ENCODE measurements around the gene ZNF326. TPM values are rescaled to one million over a fixed set of nuclear protein-coding genes. Genes with fewer than 3 reads are reported as not detected.
A peak's percentile ranks its signal among the peaks of the same experiment; 100 is the strongest.

The ZNF326 gene
- total and polyA plus RNA-seq, 10 of the 15 experiments (the other 5 are each of a cell fraction or from before 2014, with no cell fraction given), result 7.1 to 29.4 (median 21.9) TPM

GRCh38 chr1:89966656-89967055, 28.3 kb upstream of the ZNF326 start:
- SMC1A ChIA-PET (ENCODE audit: uncharacterized antibody, unreplicated experiment), result interaction anchor here (0.8 to 1.9 kb wide), 2 partner anchors 9 to 15 kb away, joined by 3 to 6 read pairs; no protein-coding TSS in a partner anchor
- Histone ChIP-seq H3K4me3 (no peak overlapping the region), H3K36me3 (ENCODE audit: control insufficient read depth in 2 of 2, insufficient read depth in 2 of 2, low read length in 1 of 2) (no peaks in the 10 kb centered on the region), H4K20me1 (ENCODE audit: control insufficient read depth, insufficient read depth) (no peaks in the 10 kb centered on the region), H3K4me1 (ENCODE audit: control insufficient read depth, insufficient read depth, low read length) (peaks cover 10% of the 10 kb centered on the region; the same call in 1 of the 2 replicates), H3K9ac (ENCODE audit: control insufficient read depth, insufficient read depth, low read length) (no peak overlapping the region), H3K79me2 (ENCODE audit: control insufficient read depth, insufficient read depth, low read length) (no peaks in the 10 kb centered on the region), H2AFZ (ENCODE audit: control insufficient read depth, low read depth, low read length) (peak overlapping the region; percentile 57), H3K27me3 (replicated peaks in 1 of 2; ENCODE audit: control insufficient read depth in 2 of 2, insufficient read depth in 2 of 2, low read length in 1 of 2) (no peaks in the 10 kb centered on the region), H3K9me3 (replicated peaks; ENCODE audit: control insufficient read depth, insufficient read depth, low read length) (no peaks in the 10 kb centered on the region), H3K4me2 (ENCODE audit: control insufficient read depth, insufficient read depth) (peak overlapping the region; percentile 52; the same call in 1 of the 2 replicates), H3K27ac (ENCODE audit: control insufficient read depth, insufficient read depth) (no peak overlapping the region)
- 6% methylated on average over 5 of the region's 5 CpGs for WGBS (ENCODE audit: insufficient coverage, insufficient replicate concordance, low lambda C conversion rate, missing lambda C conversion rate)
- in situ Hi-C loops (cut with MboI) (no loop called here), intact Hi-C loops (cut with micrococcal nuclease; ENCODE audit: unreplicated experiment) (no loop called here)
- DNase-seq (ENCODE audit: low read depth, low spot score) (no peak), FAIRE-seq (no peak), ATAC-seq (peak; percentile 57)
- CTCF ChIA-PET, result interaction anchor here (0.7 to 1.4 kb wide), 3 partner anchors 9 to 21 kb away, joined by 3 to 7 read pairs (median 4); no protein-coding TSS in a partner anchor
- TF ChIP-seq BCL3 (IDR thresholded peaks at IDR 0.05; ENCODE audit: borderline replicate concordance, insufficient read depth, low read depth, low read length, poor library complexity, severe bottlenecking) (no peak), SMARCA5 (IDR thresholded peaks at IDR 0.05) (no peak), JUND (IDR thresholded peaks at IDR 0.05; ENCODE audit: low read depth, low read length) (no peak), PAX8 (IDR thresholded peaks at IDR 0.05) (no peak), HDAC2 (IDR thresholded peaks at IDR 0.05) (no peak), NBN (IDR thresholded peaks at IDR 0.05) (no peak), FOS (IDR thresholded peaks at IDR 0.05; ENCODE audit: borderline replicate concordance, extremely low read depth, insufficient read length) (no peak), ESRRA (IDR thresholded peaks at IDR 0.05; ENCODE audit: low read length) (no peak), CBFB (IDR thresholded peaks at IDR 0.05; ENCODE audit: low read depth) (no peak), IRF4 (IDR thresholded peaks at IDR 0.05; ENCODE audit: low read depth, low read length) (no peak), TAF1 (IDR thresholded peaks at IDR 0.05; ENCODE audit: borderline replicate concordance, low read depth, low read length) (no peak), MTA2 (IDR thresholded peaks at IDR 0.05; ENCODE audit: low read depth) (no peak), POLR2AphosphoS2 (IDR thresholded peaks at IDR 0.05; ENCODE audit: low read depth, low read length) (no peak), HSF1 (IDR thresholded peaks at IDR 0.05; ENCODE audit: low read depth, low read length) (no peak)
- TF ChIP-seq, protein P1, sequence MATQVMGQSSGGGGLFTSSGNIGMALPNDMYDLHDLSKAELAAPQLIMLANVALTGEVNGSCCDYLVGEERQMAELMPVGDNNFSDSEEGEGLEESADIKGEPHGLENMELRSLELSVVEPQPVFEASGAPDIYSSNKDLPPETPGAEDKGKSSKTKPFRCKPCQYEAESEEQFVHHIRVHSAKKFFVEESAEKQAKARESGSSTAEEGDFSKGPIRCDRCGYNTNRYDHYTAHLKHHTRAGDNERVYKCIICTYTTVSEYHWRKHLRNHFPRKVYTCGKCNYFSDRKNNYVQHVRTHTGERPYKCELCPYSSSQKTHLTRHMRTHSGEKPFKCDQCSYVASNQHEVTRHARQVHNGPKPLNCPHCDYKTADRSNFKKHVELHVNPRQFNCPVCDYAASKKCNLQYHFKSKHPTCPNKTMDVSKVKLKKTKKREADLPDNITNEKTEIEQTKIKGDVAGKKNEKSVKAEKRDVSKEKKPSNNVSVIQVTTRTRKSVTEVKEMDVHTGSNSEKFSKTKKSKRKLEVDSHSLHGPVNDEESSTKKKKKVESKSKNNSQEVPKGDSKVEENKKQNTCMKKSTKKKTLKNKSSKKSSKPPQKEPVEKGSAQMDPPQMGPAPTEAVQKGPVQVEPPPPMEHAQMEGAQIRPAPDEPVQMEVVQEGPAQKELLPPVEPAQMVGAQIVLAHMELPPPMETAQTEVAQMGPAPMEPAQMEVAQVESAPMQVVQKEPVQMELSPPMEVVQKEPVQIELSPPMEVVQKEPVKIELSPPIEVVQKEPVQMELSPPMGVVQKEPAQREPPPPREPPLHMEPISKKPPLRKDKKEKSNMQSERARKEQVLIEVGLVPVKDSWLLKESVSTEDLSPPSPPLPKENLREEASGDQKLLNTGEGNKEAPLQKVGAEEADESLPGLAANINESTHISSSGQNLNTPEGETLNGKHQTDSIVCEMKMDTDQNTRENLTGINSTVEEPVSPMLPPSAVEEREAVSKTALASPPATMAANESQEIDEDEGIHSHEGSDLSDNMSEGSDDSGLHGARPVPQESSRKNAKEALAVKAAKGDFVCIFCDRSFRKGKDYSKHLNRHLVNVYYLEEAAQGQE (IDR thresholded peaks at IDR 0.05; ENCODE audit: low read depth, low read length), result no peak
- TF ChIP-seq, protein P2, sequence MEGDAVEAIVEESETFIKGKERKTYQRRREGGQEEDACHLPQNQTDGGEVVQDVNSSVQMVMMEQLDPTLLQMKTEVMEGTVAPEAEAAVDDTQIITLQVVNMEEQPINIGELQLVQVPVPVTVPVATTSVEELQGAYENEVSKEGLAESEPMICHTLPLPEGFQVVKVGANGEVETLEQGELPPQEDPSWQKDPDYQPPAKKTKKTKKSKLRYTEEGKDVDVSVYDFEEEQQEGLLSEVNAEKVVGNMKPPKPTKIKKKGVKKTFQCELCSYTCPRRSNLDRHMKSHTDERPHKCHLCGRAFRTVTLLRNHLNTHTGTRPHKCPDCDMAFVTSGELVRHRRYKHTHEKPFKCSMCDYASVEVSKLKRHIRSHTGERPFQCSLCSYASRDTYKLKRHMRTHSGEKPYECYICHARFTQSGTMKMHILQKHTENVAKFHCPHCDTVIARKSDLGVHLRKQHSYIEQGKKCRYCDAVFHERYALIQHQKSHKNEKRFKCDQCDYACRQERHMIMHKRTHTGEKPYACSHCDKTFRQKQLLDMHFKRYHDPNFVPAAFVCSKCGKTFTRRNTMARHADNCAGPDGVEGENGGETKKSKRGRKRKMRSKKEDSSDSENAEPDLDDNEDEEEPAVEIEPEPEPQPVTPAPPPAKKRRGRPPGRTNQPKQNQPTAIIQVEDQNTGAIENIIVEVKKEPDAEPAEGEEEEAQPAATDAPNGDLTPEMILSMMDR (IDR thresholded peaks at IDR 0.05 in 2 of 3, conservative IDR thresholded peaks at IDR 0.05 in 1 of 3; ENCODE audit: control insufficient read depth in 2 of 3, extremely low read depth in 1 of 3, insufficient read depth in 1 of 3, low read depth in 3 of 3, low read length in 3 of 3), result no peak
- POLR2A ChIA-PET, result interaction anchor here (0.8 to 1.1 kb wide), 2 partner anchors 16 to 46 kb away, joined by 3 to 6 read pairs; no protein-coding TSS in a partner anchor
- no TSS peak for BruUV-seq (replicated peaks)
- RAD21 ChIA-PET (ENCODE audit: unreplicated experiment), result interaction anchor here (0.6 to 1.2 kb wide), 3 partner anchors 57 to 144 kb away, joined by 3 to 4 read pairs (median 4); no protein-coding TSS in a partner anchor
